CD1c-positive myeloid dendritic cell (primary cell): Measurements from ENCODE around the gene GNB1.
"Not testable (repeated sequence)": the region's sequence is repeated elsewhere in the genome, so short reads cannot be mapped to it uniquely, and the experiment has no call there.

Source experiments
- DNase-seq: peaks from one replicate; pipeline ENCODE4 v3.0.0-alpha.2; 2016; ENCODE audit errors: extremely low spot score

The GNB1 gene

GRCh38 chr1:1891349-1892078 is 627 bp upstream of the GNB1 start:
- peak; percentile 73 for DNase-seq

GRCh38 chr1:1889847-1890505 is 911 bp downstream of the GNB1 start:
- peak; percentile 95 for DNase-seq

- DNase-seq, result no peak
Observed at GRCh38 chr1:1889090-1889750, 1.7 kb downstream of the GNB1 start.

- DNase-seq, result not testable (repeated sequence)
Observed at GRCh38 chr1:1883890-1884289, 7.0 kb downstream of the GNB1 start.

- DNase-seq, result no peak
Observed at GRCh38 chr1:1883092-1883873, 7.6 kb downstream of the GNB1 start.

- DNase-seq, result no peak
Observed at GRCh38 chr1:1881727-1882126, 9.2 kb downstream of the GNB1 start.

- no peak for DNase-seq
Observed at GRCh38 chr1:1880617-1881312, 10.1 kb downstream of the GNB1 start.

- no peak for DNase-seq
Observed at GRCh38 chr1:1879942-1880341, 10.9 kb downstream of the GNB1 start.

- DNase-seq, result no peak
Observed at GRCh38 chr1:1877865-1878436, 12.9 kb downstream of the GNB1 start.

- DNase-seq, result no peak
Observed at GRCh38 chr1:1876335-1876930, 14.5 kb downstream of the GNB1 start.

- no peak for DNase-seq
Observed at GRCh38 chr1:1875932-1876331, 15.0 kb downstream of the GNB1 start.

GRCh38 chr1:1874901-1875300 is 16.0 kb downstream of the GNB1 start:
- DNase-seq, result no peak

- no peak for DNase-seq
Observed at GRCh38 chr1:1873186-1873585, 17.7 kb downstream of the GNB1 start.

GRCh38 chr1:1872329-1872994 is 18.4 kb downstream of the GNB1 start:
- DNase-seq, result no peak

GRCh38 chr1:1869469-1869868 is 21.4 kb downstream of the GNB1 start:
- DNase-seq, result peak; percentile 70

GRCh38 chr1:1867164-1867563 is 23.7 kb downstream of the GNB1 start:
- DNase-seq, result no peak

GRCh38 chr1:1862905-1863547 is 27.9 kb downstream of the GNB1 start:
- no peak for DNase-seq

- not testable (repeated sequence) for DNase-seq
Observed at GRCh38 chr1:1861761-1862310, 29.1 kb downstream of the GNB1 start.

GRCh38 chr1:1861339-1861730 is 29.6 kb downstream of the GNB1 start:
- DNase-seq, result no peak
